Caco-2 (cell line): ENCODE results near the gene SCFD2. TPM values are rescaled to one million over a fixed set of nuclear protein-coding genes. Genes with fewer than 3 reads are reported as not detected.

Source experiments
- BruUV-seq: library from RNA; stranded (reverse); fragments of 400-500 nt; replicated peaks from 2 replicates; lab custom pipeline; 2021; lab: Mats Ljungman, UMichigan
- CTCF ChIA-PET: fragments of 300-600 bp; sonication (Branson Sonifier 250); formaldehyde crosslinking; loops from one replicate; lab custom pipeline; 2022; ENCODE audit warnings: antibody characterized with exemption; lab: Charles Lee
- POLR2A ChIA-PET: fragments of 300-600 bp; sonication (Branson Sonifier 250); formaldehyde crosslinking; loops from one replicate; lab custom pipeline; 2022; ENCODE audit warnings: antibody characterized with exemption; lab: Charles Lee
- DNase-seq, 2 experiments: peaks; one replicate each; pipeline versions ENCODE4 v3.0.0 to v3.0.0-alpha.2; 2020 to 2022
- H3K27me3 ChIP-seq: replicated peaks from 2 replicates; pipeline ENCODE4 v1.6.0; 2011; ENCODE audit warnings: low read length; ENCODE audit not compliant: control insufficient read depth, insufficient read depth
- H3K36me3 ChIP-seq: 2 replicates; pipeline ENCODE4 v1.5.1; 2011; ENCODE audit warnings: low read length; ENCODE audit not compliant: control insufficient read depth, insufficient read depth
- H3K4me1 ChIP-seq: fragments of 250-450 bp; sonication (Bioruptor Pico); 2 replicates; pipeline ENCODE4 v1.5.1; 2020; ENCODE audit warnings: mild to moderate bottlenecking
- H3K4me3 ChIP-seq: 2 replicates; pipeline ENCODE4 v1.5.1; 2011; ENCODE audit warnings: low read depth, mild to moderate bottlenecking, control low read depth, low read length
- H3K9me3 ChIP-seq: fragments of 250-450 bp; sonication (Bioruptor Pico); 2 replicates; pipeline ENCODE4 v1.5.1; 2020; ENCODE audit warnings: mild to moderate bottlenecking, moderate library complexity
- H3K27ac Mint-ChIP-seq: one replicate; pipeline ENCODE4 v1.8.0; 2022; ENCODE audit warnings: mixed read lengths; ENCODE audit not compliant: unreplicated experiment
- H3K27me3 Mint-ChIP-seq: one replicate; pipeline ENCODE4 v1.8.0; 2022; ENCODE audit warnings: mixed read lengths; ENCODE audit not compliant: insufficient read depth, unreplicated experiment
- H3K36me3 Mint-ChIP-seq: one replicate; pipeline ENCODE4 v1.8.0; 2022; ENCODE audit warnings: mild to moderate bottlenecking, mixed read lengths; ENCODE audit not compliant: insufficient read depth, unreplicated experiment
- H3K4me1 Mint-ChIP-seq: one replicate; pipeline ENCODE4 v1.8.0; 2022; ENCODE audit warnings: low read depth, mixed read lengths; ENCODE audit not compliant: unreplicated experiment
- H3K4me3 Mint-ChIP-seq: one replicate; pipeline ENCODE4 v1.8.0; 2022; ENCODE audit warnings: mild to moderate bottlenecking, moderate library complexity, mixed read lengths; ENCODE audit not compliant: unreplicated experiment
- H3K9me3 Mint-ChIP-seq: one replicate; pipeline ENCODE4 v1.8.0; 2022; ENCODE audit warnings: mixed read lengths; ENCODE audit not compliant: unreplicated experiment
- CTCF ChIP-seq, 2 experiments: fragments of 200-600 bp in 1 of 2; IDR thresholded peaks; 1 replicate in 1 of 2; 2 replicates in 1 of 2; pipeline versions ENCODE4 v1.5.1 to v1.8.0; 2011 to 2022; ENCODE audit warnings: antibody characterized with exemption in 1 of 2, control low read depth in 1 of 2, inconsistent platforms in 1 of 2, low read depth in 1 of 2, low read length in 1 of 2, mild to moderate bottlenecking in 1 of 2, moderate library complexity in 1 of 2; ENCODE audit not compliant: insufficient read depth in 1 of 2, severe bottlenecking in 1 of 2, unreplicated experiment in 1 of 2
- intact Hi-C: fragments of 100-400 bp; cut with micrococcal nuclease; formaldehyde crosslinking; loops from one replicate; pipeline ENCODE4 v1.10.0; 2022; ENCODE audit not compliant: unreplicated experiment
- total RNA-seq: library from RNA; stranded (reverse); gene quantifications from 2 replicates; pipeline ENCODE4 v1.2.3, GENCODE V29; 2022

SCFD2 gene
- total RNA-seq, 1 experiment from 2014 or later: 12.2 TPM

GRCh38 chr4:52979020-52979419 is 386.8 kb downstream of the SCFD2 start:
- peaks cover 7% of the 10 kb centered on the region for H3K4me1 Mint-ChIP-seq
- intact Hi-C loops: no loop called here
- no peak overlapping the region for H3K4me3 Mint-ChIP-seq
- no peak overlapping the region for H3K27ac Mint-ChIP-seq
- BruUV-seq: no TSS peak
- no peaks in the 10 kb centered on the region for H3K36me3 Mint-ChIP-seq
- DNase-seq: peak in 1 of 2 experiments; percentile 26
- peaks cover 4% of the 10 kb centered on the region; the same call in 1 of the 2 replicates for H3K4me1 ChIP-seq
- no peaks in the 10 kb centered on the region for H3K27me3 ChIP-seq
- CTCF ChIA-PET: no interaction called here
- no peaks in the 10 kb centered on the region for H3K9me3 Mint-ChIP-seq
- no peaks in the 10 kb centered on the region for H3K36me3 ChIP-seq
- peak in 1 of 2 experiments; percentile 20 for TF ChIP-seq CTCF (IDR thresholded peaks at IDR 0.05; ENCODE audit: insufficient read depth in 1 of 2, low read depth in 1 of 2, low read length in 1 of 2, severe bottlenecking in 1 of 2, unreplicated experiment in 1 of 2)
- no peak overlapping the region for H3K4me3 ChIP-seq
- POLR2A ChIA-PET: no interaction called here
- H3K9me3 ChIP-seq: no peaks in the 10 kb centered on the region
- no peaks in the 10 kb centered on the region for H3K27me3 Mint-ChIP-seq

- no TSS peak for BruUV-seq
- POLR2A ChIA-PET: no interaction called here
Measured at GRCh38 chr4:52977252-52977651, 388.6 kb downstream of the SCFD2 start.

GRCh38 chr4:52976523-52977230 is 389.2 kb downstream of the SCFD2 start:
- no peaks in the 10 kb centered on the region for H3K9me3 Mint-ChIP-seq

More at GRCh38 chr4:52977252-52977651, 388.6 kb downstream of the SCFD2 start:
- DNase-seq: no peak
- H3K36me3 ChIP-seq: no peaks in the 10 kb centered on the region
- H3K4me3 ChIP-seq: no peak overlapping the region
- no peaks in the 10 kb centered on the region for H3K36me3 Mint-ChIP-seq
- no peak for TF ChIP-seq CTCF (IDR thresholded peaks at IDR 0.05; ENCODE audit: insufficient read depth in 1 of 2, low read depth in 1 of 2, low read length in 1 of 2, severe bottlenecking in 1 of 2, unreplicated experiment in 1 of 2)
- CTCF ChIA-PET: interaction anchor here (1.6 kb wide), 1 partner anchor 65 kb away, joined by 4 read pairs; no protein-coding TSS in a partner anchor
- no peaks in the 10 kb centered on the region for H3K9me3 Mint-ChIP-seq
- H3K27ac Mint-ChIP-seq: no peak overlapping the region
- H3K4me1 Mint-ChIP-seq: peaks cover 7% of the 10 kb centered on the region
- H3K4me1 ChIP-seq: no peaks in the 10 kb centered on the region
- H3K4me3 Mint-ChIP-seq: no peak overlapping the region
- no peaks in the 10 kb centered on the region for H3K9me3 ChIP-seq
- no peaks in the 10 kb centered on the region for H3K27me3 Mint-ChIP-seq
- intact Hi-C loops: no loop called here
- H3K27me3 ChIP-seq: no peaks in the 10 kb centered on the region

More at GRCh38 chr4:52976523-52977230, 389.2 kb downstream of the SCFD2 start:
- intact Hi-C loops: no loop called here
- TF ChIP-seq CTCF (IDR thresholded peaks at IDR 0.05; ENCODE audit: insufficient read depth in 1 of 2, low read depth in 1 of 2, low read length in 1 of 2, severe bottlenecking in 1 of 2, unreplicated experiment in 1 of 2): no peak
- Histone ChIP-seq H3K27me3 (no peaks in the 10 kb centered on the region), H3K4me3 (no peak overlapping the region), H3K9me3 (no peaks in the 10 kb centered on the region), H3K4me1 (no peaks in the 10 kb centered on the region), H3K36me3 (no peaks in the 10 kb centered on the region)
- Mint-ChIP-seq H3K27ac (no peak overlapping the region), H3K4me1 (peaks cover 7% of the 10 kb centered on the region), H3K4me3 (no peak overlapping the region), H3K27me3 (no peaks in the 10 kb centered on the region), H3K36me3 (no peaks in the 10 kb centered on the region)
- ChIA-PET CTCF (interaction anchor here (1.6 kb wide), 1 partner anchor 65 kb away, joined by 4 read pairs; no protein-coding TSS in a partner anchor), POLR2A (no interaction called here)
- no peak for DNase-seq
- no TSS peak for BruUV-seq
